Right renal cortex interstitium (tissue), 3 donors: ENCODE data around the gene HSD17B8. TPM values are rescaled to one million over a fixed set of nuclear protein-coding genes. Genes with fewer than 3 reads are reported as not detected.
"Not testable (repeated sequence)": the region's sequence is repeated elsewhere in the genome, so short reads cannot be mapped to it uniquely, and the experiment has no call there.

Source experiments
- DNase-seq, 3 donors: peaks; one replicate each; pipeline ENCODE4 v3.0.0-alpha.2; 2013; ENCODE audit warnings: low read depth in 3 of 3, low spot score in 2 of 3
- polyA plus RNA-seq, 3 donors: library from polyadenylated mRNA; unstranded; fragments of 120-200 nt; gene quantifications; one replicate each; pipeline ENCODE4 v1.2.1, GENCODE V29; 2013; ENCODE audit not compliant: insufficient read length in 3 of 3

HSD17B8 gene
- polyA plus RNA-seq, 3 donors = 22.8 to 29.1 (median 23.5) TPM

- DNase-seq = no peak
Measured at GRCh38 chr6:33204165-33204414, 365 bp upstream of the HSD17B8 start.

- DNase-seq = no peak
Measured at GRCh38 chr6:33205191-33206026, 954 bp downstream of the HSD17B8 start.

GRCh38 chr6:33206027-33206863, 1.8 kb downstream of the HSD17B8 start:
- DNase-seq = no peak

- no peak for DNase-seq
Measured at GRCh38 chr6:33206864-33207551, 2.6 kb downstream of the HSD17B8 start.

- peak in 1 of 3 donors; percentile 64 for DNase-seq
Measured at GRCh38 chr6:33207552-33208090, 3.2 kb downstream of the HSD17B8 start.

- no peak for DNase-seq
Measured at GRCh38 chr6:33208091-33208967, 3.9 kb downstream of the HSD17B8 start, which contains the start of gene RING1. Gene RING1 (plus strand): TSS chr6:33208500. CDS start chr6:33208823, 323 bp downstream.

GRCh38 chr6:33209856-33210255, 5.4 kb downstream of the HSD17B8 start:
- DNase-seq = no peak

- no peak for DNase-seq
Measured at GRCh38 chr6:33211136-33211535, 6.7 kb downstream of the HSD17B8 start.

GRCh38 chr6:33211666-33212422, 7.4 kb downstream of the HSD17B8 start:
- DNase-seq = no peak

GRCh38 chr6:33212857-33213165, 8.4 kb downstream of the HSD17B8 start:
- DNase-seq = no peak

GRCh38 chr6:33213166-33213988, 8.9 kb downstream of the HSD17B8 start:
- no peak for DNase-seq

GRCh38 chr6:33213989-33214335, 9.5 kb downstream of the HSD17B8 start:
- no peak for DNase-seq

GRCh38 chr6:33215271-33216116, 11.0 kb downstream of the HSD17B8 start:
- no peak for DNase-seq

GRCh38 chr6:33216117-33216649, 11.7 kb downstream of the HSD17B8 start:
- no peak for DNase-seq

GRCh38 chr6:33217246-33217645, 12.8 kb downstream of the HSD17B8 start:
- no peak for DNase-seq

GRCh38 chr6:33217681-33218080, 13.2 kb downstream of the HSD17B8 start:
- no peak for DNase-seq

- not testable (repeated sequence) for DNase-seq
Measured at GRCh38 chr6:33226503-33227120, 22.2 kb downstream of the HSD17B8 start.
